Measurements from ENCODE around the gene PLD1. TPM values are rescaled to one million over a fixed set of nuclear protein-coding genes. Genes with fewer than 3 reads are reported as not detected.

PLD1 gene
- total and polyA plus RNA-seq, 10 of the 15 experiments (the other 5 are each of a cell fraction or from before 2014, with no cell fraction given): 2.9 to 108 (median 3.6) TPM

- peak; percentile 69 for FAIRE-seq
- Histone ChIP-seq H3K79me2 (ENCODE audit: control insufficient read depth, insufficient read depth, low read length) (peaks cover 2% of the 10 kb centered on the region; the same call in 1 of the 2 replicates), H3K36me3 (ENCODE audit: control insufficient read depth in 2 of 2, insufficient read depth in 2 of 2, low read length in 1 of 2) (no peaks in the 10 kb centered on the region), H3K4me1 (ENCODE audit: control insufficient read depth, insufficient read depth, low read length) (no peaks in the 10 kb centered on the region), H3K4me2 (ENCODE audit: control insufficient read depth, insufficient read depth) (no peak overlapping the region), H3K27me3 (replicated peaks in 1 of 2; ENCODE audit: control insufficient read depth in 2 of 2, insufficient read depth in 2 of 2, low read length in 1 of 2) (no peaks in the 10 kb centered on the region), H3K9me3 (replicated peaks; ENCODE audit: control insufficient read depth, insufficient read depth, low read length) (no peaks in the 10 kb centered on the region), H3K9ac (ENCODE audit: control insufficient read depth, insufficient read depth, low read length) (no peak overlapping the region), H3K4me3 (no peak overlapping the region), H4K20me1 (ENCODE audit: control insufficient read depth, insufficient read depth) (no peaks in the 10 kb centered on the region; the same call in 1 of the 2 replicates), H3K27ac (ENCODE audit: control insufficient read depth, insufficient read depth) (no peak overlapping the region), H2AFZ (ENCODE audit: control insufficient read depth, low read depth, low read length) (no peak overlapping the region)
- ChIA-PET SMC1A (ENCODE audit: uncharacterized antibody, unreplicated experiment) (interaction anchor here (0.7 to 11.1 kb wide), 51 partner anchors 7 to 809 kb away, joined by 3 to 192 read pairs (median 11); partner anchors contain the start of gene PLD1), POLR2A (interaction anchor here (0.6 to 3.1 kb wide), 15 partner anchors 10 to 79 kb away, joined by 3 to 22 read pairs (median 5); no protein-coding TSS in a partner anchor), CTCF (interaction anchor here (0.8 to 10.5 kb wide), 52 partner anchors 8 to 806 kb away, joined by 3 to 274 read pairs (median 12); no protein-coding TSS in a partner anchor), RAD21 (ENCODE audit: unreplicated experiment) (interaction anchor here (0.8 to 18.8 kb wide), 33 partner anchors 8 to 809 kb away, joined by 3 to 333 read pairs (median 13); partner anchors contain the start of gene PLD1)
- TSS peak; percentile 66 for BruUV-seq (replicated peaks)
- peak; percentile 48 for DNase-seq (ENCODE audit: low read depth, low spot score)
- intact Hi-C loops (cut with micrococcal nuclease; ENCODE audit: unreplicated experiment): loop anchor here (5.0 kb wide), 1 partner anchor 69 kb away; no protein-coding TSS in a partner anchor
- TF ChIP-seq PKNOX1 (IDR thresholded peaks at IDR 0.05) (0 out of 2 replicates have a peak, but pooled peaks have one; percentile 13), YBX1 (IDR thresholded peaks at IDR 0.05) (no peak)
- in situ Hi-C loops (cut with MboI): loop anchor here (5.0 kb wide), 1 partner anchor 124 kb away; no protein-coding TSS in a partner anchor
- 32% methylated on average over 10 of the region's 10 CpGs for WGBS (ENCODE audit: insufficient coverage, insufficient replicate concordance, low lambda C conversion rate, missing lambda C conversion rate)
- peak; percentile 85 for ATAC-seq
These were observed 39.3 kb downstream of the PLD1 start for GRCh38 chr3:171770689-171771620.

Measured in GM12878 (cell line).